GM13976 (cell line): Measurements from ENCODE around the gene LRRC14B.

Experiments used
- DNase-seq: peaks from one replicate; pipeline ENCODE4 v3.0.0; 2012; ENCODE audit warnings: low spot score
- in situ Hi-C: fragments of 300-500 bp; cut with MboI; formaldehyde crosslinking; loops from one replicate; pipeline ENCODE4 v1.12.0; 2022; ENCODE audit warnings: low sequenced_read_pairs, mixed read lengths, inconsistent platforms; ENCODE audit not compliant: unreplicated experiment
- TF ChIP-seq, protein P1 (sequence below): IDR thresholded peaks from 2 replicates; pipeline ENCODE4 v1.5.1; 2012; ENCODE audit warnings: borderline replicate concordance, mild to moderate bottlenecking; ENCODE audit not compliant: insufficient read depth; ENCODE audit errors: extremely low read depth, missing control alignments, control extremely low read depth

LRRC14B gene

DNA sequence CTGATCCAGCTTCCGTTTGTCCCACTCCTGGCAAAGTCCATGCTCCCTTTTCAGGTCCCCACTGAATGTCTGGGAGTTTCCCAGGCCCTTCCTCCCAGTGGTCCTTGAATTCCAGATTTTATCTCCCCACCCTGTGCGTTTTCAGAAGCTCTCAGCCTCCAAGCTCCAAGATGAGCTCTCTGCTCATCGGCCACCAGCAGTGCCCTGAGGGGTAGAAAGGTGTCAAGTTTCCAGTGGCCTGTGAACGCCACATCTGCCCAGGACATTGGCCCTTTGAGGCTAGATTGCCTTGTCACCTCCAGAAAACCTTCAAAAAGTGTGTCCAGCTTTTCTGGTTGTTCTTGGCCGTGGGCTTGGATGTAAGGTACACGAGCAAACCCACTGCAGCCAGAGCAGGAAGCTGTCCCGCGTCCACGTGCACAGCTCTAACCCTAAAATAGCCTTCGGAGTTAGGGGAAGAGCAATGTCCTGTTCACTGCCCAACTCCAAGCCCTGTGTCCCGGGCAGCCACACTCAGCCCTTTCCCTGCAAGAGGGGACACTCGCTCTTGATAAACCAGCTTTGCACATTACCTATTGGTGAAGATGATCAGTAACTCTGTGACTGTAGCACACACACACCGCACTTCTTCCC, 10.9 kb upstream of the LRRC14B start:
- in situ Hi-C loops: no loop called here
- TF ChIP-seq, protein P1, sequence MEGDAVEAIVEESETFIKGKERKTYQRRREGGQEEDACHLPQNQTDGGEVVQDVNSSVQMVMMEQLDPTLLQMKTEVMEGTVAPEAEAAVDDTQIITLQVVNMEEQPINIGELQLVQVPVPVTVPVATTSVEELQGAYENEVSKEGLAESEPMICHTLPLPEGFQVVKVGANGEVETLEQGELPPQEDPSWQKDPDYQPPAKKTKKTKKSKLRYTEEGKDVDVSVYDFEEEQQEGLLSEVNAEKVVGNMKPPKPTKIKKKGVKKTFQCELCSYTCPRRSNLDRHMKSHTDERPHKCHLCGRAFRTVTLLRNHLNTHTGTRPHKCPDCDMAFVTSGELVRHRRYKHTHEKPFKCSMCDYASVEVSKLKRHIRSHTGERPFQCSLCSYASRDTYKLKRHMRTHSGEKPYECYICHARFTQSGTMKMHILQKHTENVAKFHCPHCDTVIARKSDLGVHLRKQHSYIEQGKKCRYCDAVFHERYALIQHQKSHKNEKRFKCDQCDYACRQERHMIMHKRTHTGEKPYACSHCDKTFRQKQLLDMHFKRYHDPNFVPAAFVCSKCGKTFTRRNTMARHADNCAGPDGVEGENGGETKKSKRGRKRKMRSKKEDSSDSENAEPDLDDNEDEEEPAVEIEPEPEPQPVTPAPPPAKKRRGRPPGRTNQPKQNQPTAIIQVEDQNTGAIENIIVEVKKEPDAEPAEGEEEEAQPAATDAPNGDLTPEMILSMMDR: no peak
- no peak for DNase-seq

DNA sequence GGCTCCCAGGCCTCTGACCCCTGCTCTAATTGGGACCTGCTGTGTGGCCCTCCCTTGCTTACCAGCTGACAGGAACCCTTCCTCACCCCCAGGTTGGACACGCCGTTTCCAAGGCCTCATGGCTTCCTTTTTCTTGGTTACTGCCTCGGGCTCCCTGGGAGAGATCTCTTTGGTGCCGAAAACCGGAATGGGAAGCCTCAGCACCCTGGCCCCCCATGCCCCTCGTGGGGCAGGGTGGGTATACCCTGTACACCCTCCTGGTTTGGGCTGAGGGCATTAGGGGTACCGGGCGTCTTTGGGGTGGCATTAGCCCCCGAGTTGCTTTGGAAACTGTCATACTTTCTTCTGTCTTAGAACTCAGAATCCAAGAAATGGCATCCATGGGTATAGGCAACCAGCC, 10.1 kb upstream of the LRRC14B start:
- TF ChIP-seq, protein P1: no peak
- DNase-seq: no peak
- in situ Hi-C loops: no loop called here

DNA sequence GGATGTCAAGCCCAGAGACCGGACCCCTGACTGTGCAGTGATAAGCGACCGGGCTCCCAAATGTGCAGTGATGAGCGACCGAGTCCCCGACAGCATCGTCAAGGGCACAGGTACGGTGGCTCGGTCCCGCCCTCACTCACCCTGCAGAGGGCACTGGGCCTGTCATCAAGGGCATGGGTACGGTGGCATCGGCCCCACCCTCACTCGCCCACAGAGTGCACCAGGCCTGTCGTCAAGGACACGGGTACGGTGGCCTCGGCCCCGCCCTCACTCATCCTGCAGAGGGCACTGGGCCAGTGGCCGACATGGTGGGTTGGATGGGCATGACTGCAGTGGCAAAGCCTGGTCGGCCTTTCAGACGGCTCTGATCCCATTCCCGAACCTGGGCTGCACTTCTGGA, 9.7 kb upstream of the LRRC14B start:
- in situ Hi-C loops: no loop called here
- TF ChIP-seq, protein P1: no peak
- no peak for DNase-seq

DNA sequence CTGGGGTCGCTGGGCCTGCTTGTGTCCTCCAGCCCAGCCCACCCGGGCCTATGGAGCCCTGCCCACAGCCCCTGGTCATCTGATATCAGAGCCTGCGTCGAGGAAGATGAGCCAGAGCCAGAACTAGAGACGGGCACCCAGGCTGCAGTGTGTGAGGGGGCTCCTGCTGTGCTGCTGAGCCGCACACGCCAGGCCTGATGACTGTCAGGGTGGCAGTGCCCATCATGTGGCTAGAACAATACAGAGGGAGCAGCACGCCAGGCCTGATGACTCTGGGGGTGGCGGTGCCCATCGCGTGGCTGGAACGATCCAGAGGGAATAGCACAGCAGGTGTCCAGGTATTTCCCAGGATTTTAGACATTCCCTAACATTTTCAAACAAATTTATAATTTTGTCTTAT, 9.2 kb upstream of the LRRC14B start:
- no peak for DNase-seq
- in situ Hi-C loops: no loop called here
- TF ChIP-seq, protein P1: no peak

DNA sequence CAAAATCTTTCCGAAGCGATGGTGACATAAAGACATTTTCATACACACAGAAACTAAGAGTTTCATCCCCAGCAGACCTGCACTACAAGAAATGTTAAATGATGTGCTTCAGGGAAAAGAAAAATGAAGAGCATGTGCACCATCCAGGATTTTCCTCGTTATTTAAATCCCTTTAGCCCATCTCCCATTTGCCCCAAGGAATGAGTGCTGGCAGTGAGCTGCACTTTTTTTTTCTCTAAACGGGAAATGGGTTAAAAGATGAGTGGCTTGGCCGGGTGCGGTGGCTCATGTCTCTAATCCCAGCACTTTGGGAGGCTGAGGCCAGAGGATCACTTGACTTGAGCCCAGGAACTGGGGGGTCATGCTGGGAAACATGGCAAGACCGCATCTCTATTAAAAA, 6.8 kb upstream of the LRRC14B start:
- no peak for DNase-seq
- in situ Hi-C loops: no loop called here
- TF ChIP-seq, protein P1: no peak

- no peak for DNase-seq
- in situ Hi-C loops: no loop called here
- TF ChIP-seq, protein P1: no peak
These were observed 5.9 kb upstream of the LRRC14B start for GRCh38 chr5:185095-186070.
